NT2/D1 (cell line): Measurements from ENCODE around the gene SGCE.

Source experiments
- SUZ12 ChIP-seq: IDR thresholded peaks from 2 replicates; pipeline ENCODE4 v1.6.1; 2011; ENCODE audit not compliant: insufficient read length, insufficient read depth; ENCODE audit errors: extremely low read depth
- YY1 ChIP-seq: IDR thresholded peaks from 2 replicates; pipeline ENCODE4 v1.6.1; 2011; ENCODE audit not compliant: insufficient read length, insufficient read depth
- ZNF274 ChIP-seq: IDR thresholded peaks from 2 replicates; pipeline ENCODE4 v1.6.1; 2011; ENCODE audit warnings: mild to moderate bottlenecking, low read depth, low read length

GRCh38 chr7:94679358-94679757, 23.4 kb upstream of the SGCE start:
- TF ChIP-seq ZNF274 (no peak), SUZ12 (no peak), YY1 (no peak)
